Measurements from ENCODE around the gene ABHD17B.

DNA sequence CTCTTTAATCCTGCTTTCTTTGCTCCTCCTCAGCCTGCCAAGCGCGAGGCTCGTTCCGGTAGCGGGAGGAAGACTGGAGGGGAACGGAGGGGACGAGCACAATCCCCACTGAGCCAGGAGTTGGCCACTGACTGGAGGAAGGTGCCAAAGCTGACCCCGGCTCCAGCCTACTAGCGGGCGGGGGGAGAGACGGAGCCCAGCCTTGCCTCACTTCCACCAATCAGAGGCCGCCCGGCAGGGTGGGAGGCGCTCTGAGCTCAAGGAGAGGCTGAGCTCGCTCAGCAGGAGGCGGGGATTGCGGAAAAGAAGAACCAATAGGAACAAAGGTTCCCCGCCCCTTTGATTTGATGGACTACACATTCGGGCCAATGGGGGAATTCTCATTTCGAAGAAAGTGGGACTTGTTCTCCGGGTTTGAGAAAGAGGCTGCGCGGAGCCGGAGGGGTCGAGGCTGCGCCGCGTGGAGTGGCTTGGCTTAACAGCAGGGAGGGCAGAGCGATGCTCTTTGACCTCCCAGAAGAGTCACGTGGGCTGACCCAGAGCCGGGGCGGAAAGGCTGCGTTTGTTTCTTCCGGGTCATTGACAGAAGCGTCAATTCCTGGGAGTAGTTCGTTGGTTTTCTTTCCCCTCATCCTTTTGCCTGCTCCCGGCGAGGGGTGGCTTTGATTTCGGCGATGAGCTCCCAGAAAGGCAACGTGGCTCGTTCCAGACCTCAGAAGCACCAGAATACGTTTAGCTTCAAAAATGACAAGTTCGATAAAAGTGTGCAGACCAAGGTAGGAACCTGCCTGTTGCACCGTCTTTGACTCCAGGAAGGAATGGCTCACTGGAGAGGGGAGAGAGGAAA is at the start of gene ABHD17B, which contains the start of gene C9orf85:
- TF ChIP-seq, protein P1, sequence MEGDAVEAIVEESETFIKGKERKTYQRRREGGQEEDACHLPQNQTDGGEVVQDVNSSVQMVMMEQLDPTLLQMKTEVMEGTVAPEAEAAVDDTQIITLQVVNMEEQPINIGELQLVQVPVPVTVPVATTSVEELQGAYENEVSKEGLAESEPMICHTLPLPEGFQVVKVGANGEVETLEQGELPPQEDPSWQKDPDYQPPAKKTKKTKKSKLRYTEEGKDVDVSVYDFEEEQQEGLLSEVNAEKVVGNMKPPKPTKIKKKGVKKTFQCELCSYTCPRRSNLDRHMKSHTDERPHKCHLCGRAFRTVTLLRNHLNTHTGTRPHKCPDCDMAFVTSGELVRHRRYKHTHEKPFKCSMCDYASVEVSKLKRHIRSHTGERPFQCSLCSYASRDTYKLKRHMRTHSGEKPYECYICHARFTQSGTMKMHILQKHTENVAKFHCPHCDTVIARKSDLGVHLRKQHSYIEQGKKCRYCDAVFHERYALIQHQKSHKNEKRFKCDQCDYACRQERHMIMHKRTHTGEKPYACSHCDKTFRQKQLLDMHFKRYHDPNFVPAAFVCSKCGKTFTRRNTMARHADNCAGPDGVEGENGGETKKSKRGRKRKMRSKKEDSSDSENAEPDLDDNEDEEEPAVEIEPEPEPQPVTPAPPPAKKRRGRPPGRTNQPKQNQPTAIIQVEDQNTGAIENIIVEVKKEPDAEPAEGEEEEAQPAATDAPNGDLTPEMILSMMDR (IDR thresholded peaks at IDR 0.05; ENCODE audit: low read depth, low read length), result no peak
- TF ChIP-seq POLR2A (IDR thresholded peaks at IDR 0.05; ENCODE audit: extremely low read depth, insufficient read length) (peak; percentile 95), MYC (IDR thresholded peaks at IDR 0.05; ENCODE audit: low read depth, low read length) (peak; percentile 69)
- TF ChIP-seq, protein P2, sequence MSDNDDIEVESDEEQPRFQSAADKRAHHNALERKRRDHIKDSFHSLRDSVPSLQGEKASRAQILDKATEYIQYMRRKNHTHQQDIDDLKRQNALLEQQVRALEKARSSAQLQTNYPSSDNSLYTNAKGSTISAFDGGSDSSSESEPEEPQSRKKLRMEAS (IDR thresholded peaks at IDR 0.05; ENCODE audit: low read depth, low read length), result peak; percentile 94

All from NB4 (cell line).